Lower leg skin (tissue), 4 donors: ENCODE results near the gene MAN1A2. TPM values are rescaled to one million over a fixed set of nuclear protein-coding genes. Genes with fewer than 3 reads are reported as not detected.
"Not testable (repeated sequence)": the region's sequence is repeated elsewhere in the genome, so short reads cannot be mapped to it uniquely, and the experiment has no call there.

ENCODE experiments used
- DNase-seq, 2 donors: peaks; one replicate each; pipeline ENCODE4 v3.0.0-alpha.2; 2019; ENCODE audit warnings: low spot score in 2 of 2
- H3K4me3 ChIP-seq: fragments of 200-600 bp; sonication (generic); 2 replicates; pipeline ENCODE4 v1.5.1; 2017; ENCODE audit warnings: mild to moderate bottlenecking, low read depth; ENCODE audit not compliant: poor library complexity, severe bottlenecking
- POLR2A ChIP-seq, 2 donors: fragments of 450-650 bp; IDR thresholded peaks; one replicate each; pipeline ENCODE4 v1.6.1; 2016 to 2017; ENCODE audit warnings: antibody characterized with exemption in 2 of 2, mild to moderate bottlenecking in 1 of 2, moderate library complexity in 1 of 2
- WGBS, 2 donors: methylation state at CpG; one replicate each; pipeline ENCODE4 v1.1.5; 2018; 5-methylcytosine and 5-hydroxymethylcytosine counted together
- intact Hi-C: fragments of 100-400 bp; cut with DNase I; formaldehyde crosslinking; loops from one replicate; pipeline ENCODE4 v1.15.0; 2023; ENCODE audit warnings: low total_unique reads
- total RNA-seq, 4 donors: library from RNA; depleted of rRNA; stranded (reverse); fragments of >200 nt; gene quantifications; one replicate each; pipeline ENCODE4 v1.1.0, GENCODE V29; 2016
- TF ChIP-seq, protein P1 (sequence below), 3 donors: fragments of 450-650 bp; IDR thresholded peaks; one replicate each; pipeline ENCODE4 v1.5.1; 2016; ENCODE audit warnings: antibody characterized with exemption in 3 of 3, mild to moderate bottlenecking in 3 of 3, moderate library complexity in 2 of 3

MAN1A2 gene
- total RNA-seq, 4 donors from 2014 or later, result 19.9 to 34.5 (median 25.7) TPM

DNA sequence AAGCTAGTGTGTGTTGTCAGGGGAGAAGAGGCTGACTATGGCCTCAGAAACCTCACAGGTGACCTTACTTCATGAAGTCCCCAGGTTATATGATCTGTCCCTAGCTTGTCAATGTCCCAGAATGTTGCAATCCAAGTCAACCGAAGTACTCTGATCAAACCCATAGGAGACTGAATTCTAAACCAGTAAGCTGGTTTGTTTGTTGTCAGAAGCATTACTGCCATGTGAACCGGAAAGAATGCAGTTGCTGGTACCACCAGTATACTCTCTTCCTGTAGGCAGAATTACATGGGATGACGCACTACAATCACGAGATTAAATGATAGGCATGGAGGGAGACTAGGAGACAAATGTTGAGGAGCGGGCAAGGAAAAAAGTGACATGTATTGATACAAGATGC is 26.1 kb upstream of the MAN1A2 start:
- H3K4me3 ChIP-seq, result no peak overlapping the region
- WGBS, 2 donors, result 88 to 93% methylated on average over 5 of the region's 5 CpGs
- intact Hi-C loops, result no loop called here
- TF ChIP-seq, protein P1, sequence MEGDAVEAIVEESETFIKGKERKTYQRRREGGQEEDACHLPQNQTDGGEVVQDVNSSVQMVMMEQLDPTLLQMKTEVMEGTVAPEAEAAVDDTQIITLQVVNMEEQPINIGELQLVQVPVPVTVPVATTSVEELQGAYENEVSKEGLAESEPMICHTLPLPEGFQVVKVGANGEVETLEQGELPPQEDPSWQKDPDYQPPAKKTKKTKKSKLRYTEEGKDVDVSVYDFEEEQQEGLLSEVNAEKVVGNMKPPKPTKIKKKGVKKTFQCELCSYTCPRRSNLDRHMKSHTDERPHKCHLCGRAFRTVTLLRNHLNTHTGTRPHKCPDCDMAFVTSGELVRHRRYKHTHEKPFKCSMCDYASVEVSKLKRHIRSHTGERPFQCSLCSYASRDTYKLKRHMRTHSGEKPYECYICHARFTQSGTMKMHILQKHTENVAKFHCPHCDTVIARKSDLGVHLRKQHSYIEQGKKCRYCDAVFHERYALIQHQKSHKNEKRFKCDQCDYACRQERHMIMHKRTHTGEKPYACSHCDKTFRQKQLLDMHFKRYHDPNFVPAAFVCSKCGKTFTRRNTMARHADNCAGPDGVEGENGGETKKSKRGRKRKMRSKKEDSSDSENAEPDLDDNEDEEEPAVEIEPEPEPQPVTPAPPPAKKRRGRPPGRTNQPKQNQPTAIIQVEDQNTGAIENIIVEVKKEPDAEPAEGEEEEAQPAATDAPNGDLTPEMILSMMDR (IDR thresholded peaks at IDR 0.05), result no peak
- no peak for TF ChIP-seq POLR2A (IDR thresholded peaks at IDR 0.05)
- no peak for DNase-seq

DNA sequence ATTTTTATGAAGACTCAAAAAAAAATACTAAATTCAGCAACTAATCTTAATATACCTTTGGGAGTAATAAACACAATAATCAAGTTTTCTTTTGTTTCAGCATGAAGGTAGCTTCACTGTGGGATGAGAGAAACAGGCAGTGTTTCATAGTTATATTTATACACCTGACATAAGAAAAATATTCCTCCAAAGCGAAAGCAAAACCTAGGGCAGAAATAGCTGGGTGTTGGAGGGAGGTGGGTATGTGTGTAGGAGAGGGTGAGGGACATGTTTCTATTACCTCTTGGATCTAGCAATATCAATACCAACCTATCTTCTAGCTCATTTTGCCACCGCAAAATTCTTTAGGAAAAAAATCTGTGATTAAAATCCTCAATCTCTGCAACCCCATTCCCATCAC is 24.9 kb upstream of the MAN1A2 start:
- H3K4me3 ChIP-seq, result no peak overlapping the region
- WGBS, 2 donors, result 87 to 91% methylated on average over 2 of the region's 2 CpGs
- DNase-seq, result no peak
- intact Hi-C loops, result no loop called here
- TF ChIP-seq, protein P1 (IDR thresholded peaks at IDR 0.05), result no peak
- no peak for TF ChIP-seq POLR2A (IDR thresholded peaks at IDR 0.05)

DNA sequence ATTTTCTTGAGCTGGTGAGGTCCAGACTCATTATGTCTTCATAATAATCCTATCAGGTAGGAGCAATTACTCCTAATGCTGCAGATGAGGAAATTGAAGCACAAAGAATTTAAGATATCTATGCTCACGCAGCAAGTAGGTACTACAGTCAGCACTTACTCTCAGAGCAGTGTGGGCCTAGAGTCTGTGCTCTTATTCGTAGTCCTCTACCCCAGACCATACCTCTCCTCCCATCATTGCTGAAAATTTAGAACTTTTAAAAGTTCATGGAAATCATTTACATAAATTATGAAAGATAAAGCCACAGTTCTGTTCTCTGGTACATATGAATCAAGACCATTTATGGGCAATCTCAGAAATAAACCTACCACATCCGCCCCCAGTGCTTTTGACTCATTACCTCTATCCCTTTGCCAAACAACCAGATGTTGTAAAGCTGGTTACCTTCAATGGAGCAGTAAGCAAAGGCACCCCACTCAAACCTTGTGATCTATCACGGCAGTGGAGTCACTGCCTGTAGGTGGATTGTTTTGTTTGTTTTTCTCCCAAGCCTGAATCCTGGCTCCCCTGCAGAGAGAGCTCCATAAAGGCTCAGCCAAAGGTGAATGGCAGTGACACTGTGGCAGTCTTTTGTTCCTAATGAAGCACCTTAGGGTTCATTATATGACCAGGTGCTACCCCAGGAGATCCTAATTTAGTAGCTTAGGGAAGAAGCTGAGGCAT is 20.9 kb upstream of the MAN1A2 start:
- no peak for TF ChIP-seq POLR2A (IDR thresholded peaks at IDR 0.05)
- TF ChIP-seq, protein P1 (IDR thresholded peaks at IDR 0.05), result no peak
- DNase-seq, result no peak
- no peak overlapping the region for H3K4me3 ChIP-seq
- 76 to 77% methylated on average over 4 of the region's 4 CpGs for WGBS, 2 donors
- intact Hi-C loops, result no loop called here

DNA sequence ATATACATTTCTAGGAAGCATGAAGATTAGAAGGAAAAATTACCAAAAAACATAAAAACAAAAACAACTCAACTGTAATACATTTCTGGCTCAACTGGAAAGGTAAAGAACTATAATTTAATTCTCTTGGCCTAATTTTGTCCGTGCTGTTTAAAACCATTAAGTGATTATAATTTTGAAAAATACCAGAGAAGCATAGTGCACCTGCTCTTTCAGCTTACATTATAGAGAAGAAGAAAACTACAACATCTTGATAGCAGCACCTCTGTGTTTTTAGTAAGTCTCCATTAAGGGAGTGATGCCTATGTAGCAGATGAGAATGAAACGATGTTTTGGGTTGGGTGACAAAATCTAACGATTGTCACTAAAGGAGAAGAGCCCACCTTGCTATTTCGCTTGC is 19.3 kb upstream of the MAN1A2 start:
- WGBS, 2 donors, result 85 to 88% methylated on average over 4 of the region's 4 CpGs
- no peak for DNase-seq
- intact Hi-C loops, result no loop called here
- H3K4me3 ChIP-seq, result no peak overlapping the region
- TF ChIP-seq POLR2A (IDR thresholded peaks at IDR 0.05), result no peak
- TF ChIP-seq, protein P1 (IDR thresholded peaks at IDR 0.05), result no peak

DNA sequence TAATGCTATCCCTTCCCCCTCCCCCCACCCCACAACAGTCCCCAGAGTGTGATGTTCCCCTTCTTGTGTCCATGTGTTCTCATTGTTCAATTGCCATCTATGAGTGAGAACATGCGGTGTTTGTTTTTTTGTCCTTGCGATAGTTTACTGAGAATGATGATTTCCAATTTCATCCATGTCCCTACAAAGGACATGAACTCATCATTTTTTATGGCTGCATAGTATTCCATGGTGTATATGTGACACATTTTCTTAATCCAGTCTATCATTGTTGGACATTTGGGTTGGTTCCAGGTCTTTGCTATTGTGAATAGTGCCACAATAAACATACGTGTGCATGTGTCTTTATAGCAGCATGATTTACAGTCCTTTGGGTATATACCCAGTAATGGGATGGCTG is 14.6 kb upstream of the MAN1A2 start:
- H3K4me3 ChIP-seq, intact Hi-C loops, DNase-seq: not testable (repeated sequence)
- 88 to 96% methylated on average over 3 of the region's 3 CpGs for WGBS, 2 donors

DNA sequence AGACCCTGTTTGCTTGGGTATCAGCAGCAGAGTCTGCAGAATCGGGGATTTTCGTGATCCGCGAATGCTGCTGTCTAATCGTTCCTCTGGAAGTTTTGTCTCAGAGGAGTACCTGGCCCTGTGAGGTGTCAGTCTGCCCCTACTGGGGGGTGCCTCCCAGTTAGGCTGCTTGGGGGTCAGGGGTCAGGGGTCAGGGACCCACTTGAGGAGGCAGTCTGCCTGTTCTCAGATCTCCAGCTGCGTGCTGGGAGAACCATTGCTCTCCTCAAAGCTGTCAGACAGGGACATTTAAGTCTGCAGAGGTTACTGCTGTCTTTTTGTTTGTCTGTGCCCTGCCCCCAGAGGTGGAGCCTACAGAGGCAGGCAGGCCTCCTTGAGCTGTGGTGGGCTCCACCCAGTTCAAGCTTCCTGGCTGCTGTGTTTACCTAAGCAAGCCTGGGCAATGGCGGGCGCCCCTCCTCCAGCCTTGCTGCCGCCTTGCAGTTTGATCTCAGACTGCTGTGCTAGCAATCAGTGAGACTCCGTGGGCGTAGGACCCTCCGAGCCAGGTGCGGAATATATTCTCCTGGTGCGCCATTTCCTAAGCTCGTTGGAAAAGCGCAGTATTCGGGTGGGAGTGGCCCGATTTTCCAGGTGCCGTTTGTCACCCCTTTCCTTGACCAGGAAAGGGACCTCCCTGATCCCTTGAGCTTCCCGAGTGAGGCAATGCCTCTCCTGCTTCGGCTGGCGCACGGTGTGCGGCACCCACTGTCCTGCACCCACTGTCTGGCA is 9.2 kb upstream of the MAN1A2 start:
- 72 to 77% methylated on average over 23 to 24 of the region's 24 CpGs for WGBS, 2 donors
- H3K4me3 ChIP-seq, intact Hi-C loops, DNase-seq: not testable (repeated sequence)

DNA sequence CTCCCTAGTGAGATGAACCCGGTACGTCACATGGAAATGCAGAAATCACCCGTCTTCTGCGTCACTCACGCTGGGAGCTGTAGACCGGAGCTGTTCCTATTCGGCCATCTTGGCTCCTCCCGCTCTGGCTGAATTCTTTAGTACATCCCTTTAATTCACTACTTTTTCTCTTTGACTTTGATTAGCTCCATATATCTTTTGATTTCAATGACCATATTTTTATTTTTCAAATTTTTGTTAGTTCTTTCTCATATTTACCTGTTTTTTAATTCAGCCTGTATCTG is 8.7 kb upstream of the MAN1A2 start:
- H3K4me3 ChIP-seq, intact Hi-C loops, DNase-seq: not testable (repeated sequence)
- 63 to 81% methylated on average over 7 of the region's 8 CpGs for WGBS, 2 donors
